Right cardiac atrium (tissue), 5 donors: Measurements from ENCODE around the gene DMPK. TPM values are rescaled to one million over a fixed set of nuclear protein-coding genes. Genes with fewer than 3 reads are reported as not detected.

Experiments used
- ATAC-seq, 2 donors: fragments of 200-7000 bp; cut with Tn5 transposase; one replicate each; pipeline versions ENCODE4 v1.8.0 to v1.9.1; 2020; ENCODE audit warnings: moderate library complexity in 2 of 2, mild to moderate bottlenecking in 1 of 2
- DNase-seq, 3 donors: peaks; one replicate each; pipeline ENCODE4 v3.0.0-alpha.2; 2020
- H3K27ac ChIP-seq: one replicate; pipeline ENCODE4 v1.5.1; 2013; ENCODE audit warnings: mild to moderate bottlenecking, low read length, control low read depth, moderate library complexity
- H3K27me3 ChIP-seq: one replicate; pipeline ENCODE4 v1.6.1; 2013; ENCODE audit not compliant: control insufficient read depth, insufficient read depth
- H3K4me1 ChIP-seq: one replicate; pipeline ENCODE4 v1.6.1; 2013; ENCODE audit warnings: low read length; ENCODE audit not compliant: control insufficient read depth, insufficient read depth
- H3K4me3 ChIP-seq: one replicate; pipeline ENCODE4 v1.5.1; 2013; ENCODE audit warnings: low read length, control low read depth
- H3K9me3 ChIP-seq: one replicate; pipeline ENCODE4 v1.6.1; 2013; ENCODE audit warnings: low read length; ENCODE audit not compliant: control insufficient read depth
- WGBS: extraction: QIAGEN DNeasy Blood & Tissue Kit; methylation state at CpG from one replicate; pipeline ENCODE4 v1.1.7; 2013; 5-methylcytosine and 5-hydroxymethylcytosine counted together
- intact Hi-C, 4 donors: fragments of 100-400 bp; cut with DNase I; formaldehyde crosslinking; loops; one replicate each; pipeline versions ENCODE4 v1.11.0 to v1.14.0; 2022 to 2023
- polyA plus RNA-seq: library from polyadenylated mRNA; stranded (reverse); fragments of 200-250 nt; gene quantifications from one replicate; pipeline ENCODE4 v1.2.3, GENCODE V29; 2013
- total RNA-seq, 4 donors: library from RNA; stranded (reverse); fragmentation: NEBNext Ultra II Directional; extraction: Animal tissue kit (Norgen Biotek cat#: 25700); gene quantifications; one replicate each; pipeline ENCODE4 v1.2.1, GENCODE V29; 2021
- donor health status: healthy with polysubstance abuse.
- donor health status: DM: no; HTN: yes; CAD: no.
- donor health status: DM: no; HTN: no; CAD: no.
- donor health status: DM: no; HTN: yes; CAD: no; lungs with severe emphysema.
- donor health status: DM: yes; HTN: yes; CAD: no.

Gene DMPK
- total and polyA plus RNA-seq, 5 donors = 220 to 395 (median 290) TPM

- H3K27ac ChIP-seq = no peak overlapping the region
- H3K27me3 ChIP-seq = no peaks in the 10 kb centered on the region
- intact Hi-C loops = no loop called here
- DNase-seq = peak; percentile 35 to 79 (median 69)
- WGBS = 7% methylated on average over 44 of the region's 44 CpGs
- ATAC-seq = peak; percentile 12 to 26
- no peaks in the 10 kb centered on the region for H3K4me1 ChIP-seq
- peak overlapping the region; percentile 61 for H3K4me3 ChIP-seq
- H3K9me3 ChIP-seq = no peaks in the 10 kb centered on the region
These were observed 33.4 kb upstream of the DMPK start for GRCh38 chr19:45815481-45816216.

- no peaks in the 10 kb centered on the region for H3K27me3 ChIP-seq
- intact Hi-C loops = no loop called here
- no peaks in the 10 kb centered on the region for H3K4me1 ChIP-seq
- 16% methylated on average over 40 of the region's 40 CpGs for WGBS
- H3K27ac ChIP-seq = no peak within 1 kb of the TSS
- DNase-seq = no peak
- H3K4me3 ChIP-seq = peak within 1 kb of the TSS; percentile 61
- no peaks in the 10 kb centered on the region for H3K9me3 ChIP-seq
- ATAC-seq = no peak
These were observed 32.7 kb upstream of the DMPK start, which contains the start of gene RSPH6A for GRCh38 chr19:45814851-45815480. RSPH6A (minus strand) TSS chr19:45815308; CDS start chr19:45815176, 132 bp downstream.

GRCh38 chr19:45814166-45814780, 32.0 kb upstream of the DMPK start:
- WGBS = 86% methylated on average over 12 of the region's 12 CpGs
- intact Hi-C loops = no loop called here
- ATAC-seq = no peak
- no peak overlapping the region for H3K27ac ChIP-seq
- H3K4me1 ChIP-seq = no peaks in the 10 kb centered on the region
- no peak overlapping the region for H3K4me3 ChIP-seq
- H3K9me3 ChIP-seq = no peaks in the 10 kb centered on the region
- no peaks in the 10 kb centered on the region for H3K27me3 ChIP-seq
- no peak for DNase-seq

GRCh38 chr19:45812297-45812696, 30.0 kb upstream of the DMPK start:
- intact Hi-C loops = no loop called here
- DNase-seq (peak in 1 of 3 donors; percentile 20), ATAC-seq (no peak)
- WGBS = 92% methylated on average over 6 of the region's 6 CpGs
- Histone ChIP-seq H3K4me3 (no peak overlapping the region), H3K4me1 (no peaks in the 10 kb centered on the region), H3K27me3 (no peaks in the 10 kb centered on the region), H3K27ac (no peak overlapping the region), H3K9me3 (no peaks in the 10 kb centered on the region)

- Histone ChIP-seq H3K27me3 (no peaks in the 10 kb centered on the region), H3K4me1 (no peaks in the 10 kb centered on the region), H3K4me3 (no peak overlapping the region), H3K9me3 (no peaks in the 10 kb centered on the region), H3K27ac (no peak overlapping the region)
- ATAC-seq = no peak
- DNase-seq = no peak
- intact Hi-C loops = no loop called here
- 51% methylated on average over 7 of the region's 7 CpGs for WGBS
These were observed 27.4 kb upstream of the DMPK start for GRCh38 chr19:45809643-45810159.

- H3K9me3 ChIP-seq = no peaks in the 10 kb centered on the region
- ATAC-seq = no peak
- no peaks in the 10 kb centered on the region for H3K4me1 ChIP-seq
- no peaks in the 10 kb centered on the region for H3K27me3 ChIP-seq
- no peak for DNase-seq
- no peak overlapping the region for H3K27ac ChIP-seq
- no peak overlapping the region for H3K4me3 ChIP-seq
- intact Hi-C loops = no loop called here
These were observed 23.4 kb upstream of the DMPK start for GRCh38 chr19:45805719-45806118.

GRCh38 chr19:45804959-45805230, 22.6 kb upstream of the DMPK start:
- no peaks in the 10 kb centered on the region for H3K27me3 ChIP-seq
- 89% methylated on average over 8 of the region's 8 CpGs for WGBS
- DNase-seq (no peak), ATAC-seq (no peak)
- no peak overlapping the region for H3K27ac ChIP-seq
- H3K4me3 ChIP-seq = no peak overlapping the region
- H3K9me3 ChIP-seq = no peaks in the 10 kb centered on the region
- intact Hi-C loops = no loop called here
- no peaks in the 10 kb centered on the region for H3K4me1 ChIP-seq

- Histone ChIP-seq H3K9me3 (no peaks in the 10 kb centered on the region), H3K4me3 (no peak overlapping the region), H3K27me3 (no peaks in the 10 kb centered on the region), H3K27ac (no peak overlapping the region), H3K4me1 (no peaks in the 10 kb centered on the region)
- intact Hi-C loops = no loop called here
- DNase-seq = no peak
- 88% methylated on average over 57 of the region's 57 CpGs for WGBS
- no peak for ATAC-seq
These were observed 22.1 kb upstream of the DMPK start for GRCh38 chr19:45804140-45804958.

- WGBS = 79% methylated on average over 7 of the region's 7 CpGs
- Histone ChIP-seq H3K27ac (no peak overlapping the region), H3K9me3 (no peaks in the 10 kb centered on the region), H3K27me3 (no peaks in the 10 kb centered on the region), H3K4me3 (no peak overlapping the region), H3K4me1 (no peaks in the 10 kb centered on the region)
- no peak for ATAC-seq
- intact Hi-C loops = no loop called here
- no peak for DNase-seq
These were observed 19.4 kb upstream of the DMPK start for GRCh38 chr19:45801603-45802175.

GRCh38 chr19:45800070-45800553, 17.8 kb upstream of the DMPK start:
- WGBS = 81% methylated on average over 8 of the region's 8 CpGs
- DNase-seq = peak in 1 of 3 donors; percentile 66

More at GRCh38 chr19:45800070-45800553, 17.8 kb upstream of the DMPK start:
- H3K4me1 ChIP-seq = no peaks in the 10 kb centered on the region
- no peaks in the 10 kb centered on the region for H3K9me3 ChIP-seq
- H3K27me3 ChIP-seq = no peaks in the 10 kb centered on the region
- no peak overlapping the region for H3K4me3 ChIP-seq
- no peak overlapping the region for H3K27ac ChIP-seq
- no peak for ATAC-seq
- intact Hi-C loops = no loop called here
